ENCODE measurements around the gene POLR2A. TPM values are rescaled to one million over a fixed set of nuclear protein-coding genes. Genes with fewer than 3 reads are reported as not detected.
"Not testable (repeated sequence)": the region's sequence is repeated elsewhere in the genome, so short reads cannot be mapped to it uniquely, and the experiment has no call there.

Gene POLR2A
- total RNA-seq, 6 experiments from 2014 or later: 36.1 to 49.9 (median 46.0) TPM

DNA sequence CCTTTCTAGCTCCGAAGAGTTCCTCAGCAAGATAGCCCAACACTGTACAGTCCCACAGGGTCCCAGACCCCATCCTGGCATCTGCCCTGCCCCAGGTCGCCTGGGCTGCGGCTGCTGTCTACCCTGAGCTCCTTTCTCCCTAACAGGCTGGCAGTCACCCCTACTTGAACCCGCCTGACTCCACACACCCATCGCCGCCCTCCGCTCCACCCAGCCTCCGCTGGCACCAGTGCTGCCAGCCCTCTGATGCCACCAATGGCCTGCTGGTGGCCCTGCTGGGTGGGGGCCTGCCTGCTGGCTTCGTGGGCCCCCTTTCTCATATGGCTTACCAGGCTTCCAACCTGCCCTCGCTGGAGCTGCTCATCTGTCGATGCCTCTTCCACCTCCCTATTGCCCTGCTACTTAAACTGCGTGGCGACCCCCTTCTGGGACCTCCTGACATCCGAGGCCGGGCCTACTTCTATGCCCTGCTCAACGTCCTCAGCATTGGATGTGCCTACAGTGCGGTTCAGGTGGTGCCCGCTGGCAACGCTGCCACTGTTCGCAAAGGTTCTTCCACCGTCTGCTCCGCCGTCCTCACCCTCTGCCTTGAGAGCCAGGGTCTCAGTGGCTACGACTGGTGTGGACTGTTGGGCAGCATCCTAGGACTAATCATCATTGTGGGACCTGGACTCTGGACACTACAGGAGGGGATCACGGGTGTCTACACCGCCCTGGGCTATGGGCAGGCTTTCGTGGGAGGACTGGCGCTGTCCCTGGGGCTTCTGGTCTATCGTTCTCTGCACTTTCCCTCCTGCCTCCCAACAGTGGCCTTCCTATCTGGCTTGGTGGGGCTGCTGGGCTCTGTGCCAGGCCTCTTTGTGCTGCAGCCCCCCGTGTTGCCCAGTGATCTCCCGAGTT lies 2.1 kb upstream of the POLR2A start:
- not testable (repeated sequence) for ATAC-seq, DNase-seq, H3K27ac ChIP-seq

DNA sequence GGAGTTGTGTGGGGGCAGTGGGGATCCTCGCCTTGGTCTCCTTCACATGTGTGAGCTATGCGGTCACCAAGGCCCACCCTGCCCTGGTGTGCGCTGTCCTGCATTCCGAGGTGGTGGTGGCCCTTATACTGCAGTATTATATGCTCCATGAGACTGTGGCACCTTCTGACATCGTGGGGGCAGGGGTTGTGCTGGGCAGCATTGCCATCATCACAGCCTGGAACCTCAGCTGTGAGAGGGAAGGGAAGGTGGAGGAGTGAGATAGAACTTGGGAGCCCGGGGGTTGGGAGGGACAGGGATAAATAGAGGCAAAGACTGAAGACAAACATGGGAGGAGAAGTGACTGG lies 1.5 kb upstream of the POLR2A start:
- intact Hi-C loops (cut with DNase I); H3K4me3 ChIP-seq; DNase-seq; H3K36me3 ChIP-seq; H3K27me3 ChIP-seq; H3K9me3 ChIP-seq; ATAC-seq: not testable (repeated sequence)
- Histone ChIP-seq H3K4me1 (peaks cover 0 to 31% (median 14%) of the 10 kb centered on the region in 4 donors), H3K27ac (peak overlapping the region; percentile 95 to 100 (median 99))
- 76% methylated on average over 5 of the region's 6 CpGs for WGBS (ENCODE audit: insufficient coverage, low coverage, low lambda C conversion rate, missing lambda C conversion rate)

More for the DNA sequence above, 2.1 kb upstream of the POLR2A start:
- peaks cover 0 to 28% (median 12%) of the 10 kb centered on the region in 4 donors for H3K4me1 ChIP-seq
- H3K27me3 ChIP-seq; H3K9me3 ChIP-seq; H3K4me3 ChIP-seq; H3K36me3 ChIP-seq; intact Hi-C loops (cut with DNase I): not testable (repeated sequence)
- 82% methylated on average over 11 of the region's 31 CpGs for WGBS (ENCODE audit: insufficient coverage, low coverage, low lambda C conversion rate, missing lambda C conversion rate)

- Histone ChIP-seq H3K4me3 (peak overlapping the region; percentile 61 to 97 (median 88)), H3K9me3 (no peaks in the 10 kb centered on the region), H3K4me1 (peaks cover 0 to 34% (median 14%) of the 10 kb centered on the region in 4 donors), H3K27me3 (no peaks in the 10 kb centered on the region), H3K36me3 (no peaks in the 10 kb centered on the region), H3K27ac (peak overlapping the region; percentile 95 to 100 (median 99))
- intact Hi-C loops (cut with DNase I): no loop called here
- DNase-seq (peak; percentile 92 to 97 (median 95)), ATAC-seq (peak; percentile 68 to 78 (median 71))
- 0% methylated on average over 30 of the region's 38 CpGs for WGBS (ENCODE audit: insufficient coverage, low coverage, low lambda C conversion rate, missing lambda C conversion rate)
- no peak for TF ChIP-seq CTCF (IDR thresholded peaks at IDR 0.05)
- TF ChIP-seq POLR2A (IDR thresholded peaks at IDR 0.05): no peak
Observed at GRCh38 chr17:7483255-7484066, 705 bp upstream of the POLR2A start.

DNA sequence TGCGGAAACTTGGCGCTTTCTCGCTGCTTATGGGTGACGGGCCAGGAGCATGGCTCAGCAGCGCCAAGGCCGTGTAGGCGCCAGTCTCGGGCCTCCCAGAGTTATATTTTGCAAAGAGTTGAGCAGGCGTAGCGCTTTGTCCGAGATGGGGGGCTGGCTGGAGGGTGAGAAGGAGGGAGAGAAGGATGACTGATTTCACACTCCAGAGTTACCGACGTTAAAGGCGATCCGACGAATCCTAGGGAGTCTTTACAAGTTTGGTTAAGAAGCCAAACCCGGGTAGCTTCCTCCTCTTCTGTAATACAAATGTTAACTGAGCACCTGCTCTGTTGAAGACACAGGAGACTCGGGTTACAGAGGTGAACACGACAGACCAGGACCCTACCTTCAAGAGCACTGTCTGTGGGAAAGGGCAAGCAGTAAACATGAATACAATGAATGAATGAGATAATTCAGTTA lies 782 bp downstream of the POLR2A start:
- Histone ChIP-seq H3K9me3 (no peaks in the 10 kb centered on the region), H3K4me1 (peaks cover 0 to 34% (median 17%) of the 10 kb centered on the region in 4 donors), H3K36me3 (no peaks in the 10 kb centered on the region), H3K27ac (peak overlapping the region; percentile 22 to 99 (median 40)), H3K27me3 (no peaks in the 10 kb centered on the region), H3K4me3 (peak overlapping the region; percentile 51 to 97 (median 88))
- TF ChIP-seq POLR2A (IDR thresholded peaks at IDR 0.05) (no peak), CTCF (IDR thresholded peaks at IDR 0.05) (peak in 3 of 4 donors; percentile 12 to 35 (median 20))
- DNase-seq (no peak), ATAC-seq (no peak)
- 2% methylated on average over 19 of the region's 19 CpGs for WGBS (ENCODE audit: insufficient coverage, low coverage, low lambda C conversion rate, missing lambda C conversion rate)
- intact Hi-C loops (cut with DNase I): no loop called here

- H3K36me3 ChIP-seq: no peaks in the 10 kb centered on the region
- no peaks in the 10 kb centered on the region for H3K9me3 ChIP-seq
- intact Hi-C loops (cut with DNase I): no loop called here
- 45% methylated on average over 2 of the region's 3 CpGs for WGBS (ENCODE audit: insufficient coverage, low coverage, low lambda C conversion rate, missing lambda C conversion rate)
- H3K4me1 ChIP-seq: peaks cover 0 to 43% (median 15%) of the 10 kb centered on the region in 4 donors
- no peaks in the 10 kb centered on the region for H3K27me3 ChIP-seq
- ATAC-seq (no peak), DNase-seq (peak in 1 of 3 donors; percentile 8)
- peak overlapping the region in 1 of 3 donors; percentile 3 for H3K27ac ChIP-seq
- H3K4me3 ChIP-seq: peak overlapping the region; percentile 51 to 97 (median 88)
- TF ChIP-seq CTCF (IDR thresholded peaks at IDR 0.05) (no peak), POLR2A (IDR thresholded peaks at IDR 0.05) (no peak)
Observed at GRCh38 chr17:7486181-7486580, 2.0 kb downstream of the POLR2A start.

Data from right lobe of liver (tissue), 6 donors.